Measurements from ENCODE around the gene ITPR1.

GRCh38 chr3:4776399-4776979 is 283.3 kb downstream of the ITPR1 start:
- TF ChIP-seq CTCF (IDR thresholded peaks at IDR 0.05; ENCODE audit: poor library complexity, severe bottlenecking) (no peak), TAF1 (IDR thresholded peaks at IDR 0.05; ENCODE audit: low read depth) (no peak), EP300 (conservative IDR thresholded peaks at IDR 0.05; ENCODE audit: poor library complexity, severe bottlenecking) (no peak), EZH2 (IDR thresholded peaks at IDR 0.05; ENCODE audit: borderline replicate concordance, insufficient read depth, low read length, poor library complexity, severe bottlenecking) (no peak), MXI1 (conservative IDR thresholded peaks at IDR 0.05; ENCODE audit: poor library complexity, severe bottlenecking) (no peak), POLR2AphosphoS5 (IDR thresholded peaks at IDR 0.05) (no peak), RAD21 (conservative IDR thresholded peaks at IDR 0.05) (no peak), SMC3 (conservative IDR thresholded peaks at IDR 0.05; ENCODE audit: poor library complexity) (no peak)

All from neural cell (in vitro differentiated cells).